PFSK-1 (cell line): ENCODE results near the gene LBX1.

ENCODE experiments used
- FOXP2 ChIP-seq: optimal IDR thresholded peaks from 2 replicates; pipeline ENCODE3; 2011; ENCODE audit warnings: borderline replicate concordance, control low read depth, inconsistent platforms; ENCODE audit not compliant: insufficient read depth; ENCODE audit errors: extremely low read length, extremely low read depth
- POLR2AphosphoS5 ChIP-seq: IDR thresholded peaks from 2 replicates; pipeline ENCODE4 v1.6.1; 2012; ENCODE audit warnings: low read depth, mild to moderate bottlenecking, control low read depth, low read length, moderate library complexity
- REST ChIP-seq, 2 experiments: IDR thresholded peaks; 2 replicates each; pipeline versions ENCODE4 v1.6.1 to v1.8.0; 2011 to 2012; ENCODE audit warnings: low read depth in 2 of 2, low read length in 2 of 2, control low read depth in 1 of 2, inconsistent platforms in 1 of 2, mild to moderate bottlenecking in 1 of 2, moderate library complexity in 1 of 2; ENCODE audit not compliant: insufficient read depth in 1 of 2
- SIN3A ChIP-seq: IDR thresholded peaks from 2 replicates; pipeline ENCODE4 v1.6.1; 2012; ENCODE audit warnings: mild to moderate bottlenecking, low read length, moderate library complexity, borderline replicate concordance; ENCODE audit not compliant: insufficient read depth
- TAF1 ChIP-seq: IDR thresholded peaks from 2 replicates; pipeline ENCODE4 v1.6.1; 2012; ENCODE audit warnings: low read length, control low read depth, borderline replicate concordance; ENCODE audit not compliant: insufficient read depth

Gene LBX1

GRCh38 chr10:101195921-101196320, 33.3 kb downstream of the LBX1 start:
- TF ChIP-seq REST (IDR thresholded peaks at IDR 0.05; ENCODE audit: insufficient read depth in 1 of 2, low read depth in 2 of 2, low read length in 2 of 2) (no peak), FOXP2 (no peak), TAF1 (no peak), SIN3A (no peak), POLR2AphosphoS5 (no peak)

GRCh38 chr10:101189461-101190401, 39.5 kb downstream of the LBX1 start:
- TF ChIP-seq REST (IDR thresholded peaks at IDR 0.05; ENCODE audit: insufficient read depth in 1 of 2, low read depth in 2 of 2, low read length in 2 of 2) (no peak), SIN3A (no peak), FOXP2 (no peak)

- TF ChIP-seq SIN3A (no peak), POLR2AphosphoS5 (no peak), FOXP2 (no peak), TAF1 (no peak), REST (IDR thresholded peaks at IDR 0.05; ENCODE audit: insufficient read depth in 1 of 2, low read depth in 2 of 2, low read length in 2 of 2) (no peak)
Observed at GRCh38 chr10:101188942-101189341, 40.3 kb downstream of the LBX1 start.

GRCh38 chr10:101183458-101184183, 45.6 kb downstream of the LBX1 start:
- TF ChIP-seq SIN3A (no peak), FOXP2 (no peak), TAF1 (no peak), POLR2AphosphoS5 (no peak), REST (IDR thresholded peaks at IDR 0.05; ENCODE audit: insufficient read depth in 1 of 2, low read depth in 2 of 2, low read length in 2 of 2) (no peak)
